AG04450 (cell line): Measurements from ENCODE around the gene PANK3. TPM values are rescaled to one million over a fixed set of nuclear protein-coding genes. Genes with fewer than 3 reads are reported as not detected.
A peak's percentile ranks its signal among the peaks of the same experiment; 100 is the strongest.
"Not testable (repeated sequence)": the region's sequence is repeated elsewhere in the genome, so short reads cannot be mapped to it uniquely, and the experiment has no call there.

ENCODE experiments used
- CTCF ChIA-PET: fragments of 300-600, 350-600 bp; formaldehyde crosslinking; extraction: SDS; loops from one replicate; lab custom pipeline; 2022; ENCODE audit warnings: antibody characterized with exemption, inconsistent platforms; lab: Charles Lee
- POLR2A ChIA-PET: fragments of 350-600 bp; formaldehyde crosslinking; extraction: SDS; loops from one replicate; lab custom pipeline; 2021; ENCODE audit warnings: antibody characterized with exemption, inconsistent platforms; lab: Yijun Ruan, JAX
- DNase-seq: peaks from one replicate; pipeline ENCODE4 v3.0.0-alpha.2; 2011; ENCODE audit warnings: low read depth, low spot score
- H3K27ac ChIP-seq: one replicate; pipeline ENCODE4 v1.5.1; 2012; ENCODE audit warnings: low read depth, low read length, control low read depth
- H3K27me3 ChIP-seq: one replicate; pipeline ENCODE4 v1.6.0; 2012; ENCODE audit warnings: low read length; ENCODE audit not compliant: control insufficient read depth, insufficient read depth
- H3K4me3 ChIP-seq: 2 replicates; pipeline ENCODE4 v1.5.1; 2011; ENCODE audit warnings: mild to moderate bottlenecking, low read depth, low read length, control low read depth
- H3K9me3 ChIP-seq: 2 replicates; pipeline ENCODE4 v1.5.1; 2012; ENCODE audit warnings: low read length; ENCODE audit not compliant: control insufficient read depth, insufficient read depth
- polyA plus RNA-seq: library from polyadenylated mRNA; depleted of rRNA; stranded (reverse); fragments of >200 nt; gene quantifications from 2 replicates; pipeline ENCODE4 v1.2.3, GENCODE V29; 2011
- TF ChIP-seq, protein P1 (sequence below): IDR thresholded peaks from 2 replicates; pipeline ENCODE4 v1.5.1; 2011; ENCODE audit warnings: low read depth, low read length, control low read depth, inconsistent platforms

Gene PANK3
- polyA plus RNA-seq, 1 experiment: 20.2 TPM

DNA sequence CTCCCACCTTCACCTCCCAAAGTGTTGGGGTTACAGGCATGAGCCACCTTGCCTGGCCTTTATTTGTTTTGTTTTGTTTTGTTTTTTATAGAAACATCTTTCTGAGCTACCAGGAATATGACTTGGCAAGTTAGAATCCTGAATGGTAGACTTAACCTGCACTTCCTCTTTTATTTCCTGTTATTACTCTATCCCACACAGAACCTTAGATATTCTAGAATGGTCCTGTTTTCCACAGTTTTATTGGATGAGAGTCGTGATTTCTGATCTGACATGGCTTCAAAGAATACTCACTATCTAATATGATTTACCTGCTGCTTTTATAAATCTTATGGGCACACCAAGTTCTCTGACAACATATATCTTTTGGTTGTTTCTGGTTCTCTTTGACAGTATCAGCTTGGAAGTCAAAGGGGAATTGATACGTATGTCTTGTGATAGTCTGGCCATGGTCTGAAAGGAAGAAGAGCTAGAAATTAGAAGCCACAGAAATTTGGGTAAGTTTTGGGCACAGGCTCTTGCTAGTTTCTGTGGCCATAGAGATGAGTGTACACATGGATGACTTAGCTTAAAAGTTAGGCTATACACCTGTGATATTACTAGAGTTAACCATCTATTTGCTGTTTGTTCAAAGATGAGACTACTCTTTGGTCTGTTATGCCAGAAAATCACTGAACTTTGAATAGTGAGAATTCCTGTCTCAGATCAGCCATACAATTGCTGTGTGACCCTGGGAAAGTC is 4.7 kb upstream of the PANK3 start:
- ChIA-PET POLR2A (no interaction called here), CTCF (no interaction called here)
- Histone ChIP-seq H3K4me3 (no peak overlapping the region), H3K27me3 (no peaks in the 10 kb centered on the region), H3K9me3 (no peaks in the 10 kb centered on the region; the same call in 1 of the 2 replicates), H3K27ac (no peak overlapping the region)
- TF ChIP-seq, protein P1, sequence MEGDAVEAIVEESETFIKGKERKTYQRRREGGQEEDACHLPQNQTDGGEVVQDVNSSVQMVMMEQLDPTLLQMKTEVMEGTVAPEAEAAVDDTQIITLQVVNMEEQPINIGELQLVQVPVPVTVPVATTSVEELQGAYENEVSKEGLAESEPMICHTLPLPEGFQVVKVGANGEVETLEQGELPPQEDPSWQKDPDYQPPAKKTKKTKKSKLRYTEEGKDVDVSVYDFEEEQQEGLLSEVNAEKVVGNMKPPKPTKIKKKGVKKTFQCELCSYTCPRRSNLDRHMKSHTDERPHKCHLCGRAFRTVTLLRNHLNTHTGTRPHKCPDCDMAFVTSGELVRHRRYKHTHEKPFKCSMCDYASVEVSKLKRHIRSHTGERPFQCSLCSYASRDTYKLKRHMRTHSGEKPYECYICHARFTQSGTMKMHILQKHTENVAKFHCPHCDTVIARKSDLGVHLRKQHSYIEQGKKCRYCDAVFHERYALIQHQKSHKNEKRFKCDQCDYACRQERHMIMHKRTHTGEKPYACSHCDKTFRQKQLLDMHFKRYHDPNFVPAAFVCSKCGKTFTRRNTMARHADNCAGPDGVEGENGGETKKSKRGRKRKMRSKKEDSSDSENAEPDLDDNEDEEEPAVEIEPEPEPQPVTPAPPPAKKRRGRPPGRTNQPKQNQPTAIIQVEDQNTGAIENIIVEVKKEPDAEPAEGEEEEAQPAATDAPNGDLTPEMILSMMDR: no peak
- no peak for DNase-seq

DNA sequence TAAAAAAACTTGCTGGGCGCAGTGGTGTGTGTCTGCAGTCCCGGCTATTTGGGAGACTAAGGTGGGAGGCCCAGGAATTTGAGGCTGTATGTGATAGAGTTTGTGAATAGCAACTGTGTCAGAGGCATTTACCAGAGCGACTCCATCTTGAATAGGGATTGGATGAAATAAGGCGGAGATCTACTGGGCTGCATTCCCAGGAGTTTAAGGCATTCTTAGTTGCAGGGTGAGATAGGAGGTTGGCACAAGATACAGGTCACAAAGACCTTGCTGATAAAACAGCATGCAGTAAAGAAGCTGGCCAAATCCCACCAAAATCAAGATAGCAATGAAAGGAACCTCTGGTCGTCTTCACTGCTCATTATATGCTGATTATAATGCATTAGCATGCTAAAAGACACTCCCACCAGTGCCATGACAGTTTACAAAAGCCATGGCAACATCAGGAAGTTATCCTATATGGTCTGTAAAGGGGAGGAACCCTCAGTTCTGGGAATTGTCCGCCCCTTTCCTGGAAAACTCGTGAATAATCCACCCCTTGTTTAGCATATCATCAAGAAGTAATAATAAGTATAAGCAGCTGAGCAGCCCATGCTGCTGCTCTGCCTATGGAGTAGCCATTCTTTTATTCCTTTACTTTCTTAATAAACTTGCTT is 1.8 kb upstream of the PANK3 start:
- POLR2A ChIA-PET, H3K27me3 ChIP-seq, CTCF ChIA-PET, DNase-seq, H3K27ac ChIP-seq, H3K9me3 ChIP-seq, H3K4me3 ChIP-seq: not testable (repeated sequence)

DNA sequence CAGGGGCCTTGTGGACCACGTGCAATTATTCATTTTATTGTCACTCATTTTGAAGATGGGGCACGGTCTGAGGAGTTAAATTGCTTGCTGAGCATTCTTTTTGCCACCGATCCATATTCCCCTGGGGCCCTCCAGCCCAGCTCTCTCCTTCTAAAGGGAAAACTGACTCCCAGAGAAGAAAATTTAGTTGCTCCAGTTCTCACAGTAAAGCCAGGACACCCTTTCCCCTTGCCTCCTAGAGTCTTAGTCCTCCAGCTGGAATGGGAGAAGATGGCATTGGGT is 1.0 kb upstream of the PANK3 start:
- Histone ChIP-seq H3K9me3 (no peaks in the 10 kb centered on the region; the same call in 1 of the 2 replicates), H3K27ac (no peak overlapping the region), H3K4me3 (peak overlapping the region; percentile 59), H3K27me3 (no peaks in the 10 kb centered on the region)
- ChIA-PET CTCF (interaction anchor here (0.6 to 0.7 kb wide), 2 partner anchors 96 to 361 kb away, joined by 3 to 9 read pairs; no protein-coding TSS in a partner anchor), POLR2A (no interaction called here)
- DNase-seq: no peak
- TF ChIP-seq, protein P1: no peak

DNA sequence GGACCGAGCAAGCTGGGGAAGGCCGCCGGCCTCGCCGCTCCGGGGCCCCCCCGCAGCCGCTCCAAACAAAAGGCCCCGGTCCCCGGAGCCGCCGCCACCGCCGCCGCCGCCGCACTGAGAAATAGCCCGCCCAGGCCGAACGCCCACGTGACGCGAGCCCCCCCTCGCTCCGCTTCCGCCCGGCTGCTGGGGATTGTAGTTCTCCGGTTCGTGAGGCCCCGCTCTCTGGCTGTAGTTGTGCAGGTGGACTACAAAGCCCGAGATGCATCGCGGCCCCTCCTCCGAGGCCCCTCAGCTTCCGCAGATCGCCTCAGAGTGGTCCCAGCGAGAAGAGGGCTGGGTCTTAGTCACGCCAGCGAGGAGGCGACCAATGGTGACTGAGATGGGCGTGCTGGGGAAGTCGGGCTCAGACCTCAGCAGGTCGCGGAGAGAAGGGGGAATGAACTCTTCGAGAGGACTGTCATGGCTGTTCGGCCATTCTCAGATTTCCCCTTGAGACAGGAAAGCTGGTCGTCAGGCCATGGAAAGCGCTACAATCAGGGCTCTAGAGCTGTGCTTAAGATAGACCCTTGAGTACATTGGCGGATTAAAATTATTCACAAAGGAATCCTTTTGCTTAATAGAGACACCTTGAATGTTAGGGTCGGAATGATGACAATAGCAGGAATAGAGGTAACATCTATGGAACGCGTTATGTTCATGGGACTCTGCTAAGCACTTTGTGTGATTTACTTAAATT is 489 bp upstream of the PANK3 start:
- no peaks in the 10 kb centered on the region; the same call in 1 of the 2 replicates for H3K9me3 ChIP-seq
- peak overlapping the region; percentile 66 for H3K27ac ChIP-seq
- peak overlapping the region; percentile 95 for H3K4me3 ChIP-seq
- TF ChIP-seq, protein P1: no peak
- CTCF ChIA-PET: interaction anchor here (0.6 to 0.7 kb wide), 2 partner anchors 95 to 360 kb away, joined by 3 to 9 read pairs; no protein-coding TSS in a partner anchor
- POLR2A ChIA-PET: interaction anchor here (0.7 kb wide), 1 partner anchor 45 kb away, joined by 3 read pairs; no protein-coding TSS in a partner anchor
- no peaks in the 10 kb centered on the region for H3K27me3 ChIP-seq
- peak; percentile 98 for DNase-seq

DNA sequence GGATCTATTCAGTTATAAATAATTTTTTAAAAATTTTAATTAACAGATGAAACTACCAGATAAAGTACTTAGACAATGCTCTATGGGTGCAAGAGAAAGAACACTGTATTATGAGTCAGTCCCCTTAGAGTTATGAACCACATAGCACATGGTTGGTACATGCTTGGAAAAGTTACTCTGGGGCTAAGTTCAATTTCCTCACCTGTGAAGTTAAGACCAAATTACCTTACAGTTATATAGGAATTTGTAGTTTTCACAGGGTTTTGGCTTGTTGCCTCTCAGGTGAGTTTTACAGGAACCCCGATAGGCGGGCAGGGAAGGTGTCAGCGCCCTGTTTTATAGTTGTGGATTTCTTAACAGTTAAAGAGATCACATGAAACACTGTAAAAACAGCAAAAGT is 1.2 kb downstream of the PANK3 start:
- H3K27me3 ChIP-seq: no peaks in the 10 kb centered on the region

More for the DNA sequence above, 1.2 kb downstream of the PANK3 start:
- Histone ChIP-seq H3K27ac (no peak overlapping the region), H3K9me3 (no peaks in the 10 kb centered on the region; the same call in 1 of the 2 replicates), H3K4me3 (peak overlapping the region; percentile 95)
- TF ChIP-seq, protein P1: no peak
- ChIA-PET CTCF (no interaction called here), POLR2A (no interaction called here)
- no peak for DNase-seq
